HPDE6-E6E7 (cell line): ENCODE data around the gene SSR3.
A peak's percentile ranks its signal among the peaks of the same experiment; 100 is the strongest.

Source experiments
- DNase-seq: peaks from one replicate; pipeline ENCODE4 v3.0.0; 2011; ENCODE audit warnings: missing footprints; ENCODE audit errors: extremely low spot score

SSR3 gene

DNA sequence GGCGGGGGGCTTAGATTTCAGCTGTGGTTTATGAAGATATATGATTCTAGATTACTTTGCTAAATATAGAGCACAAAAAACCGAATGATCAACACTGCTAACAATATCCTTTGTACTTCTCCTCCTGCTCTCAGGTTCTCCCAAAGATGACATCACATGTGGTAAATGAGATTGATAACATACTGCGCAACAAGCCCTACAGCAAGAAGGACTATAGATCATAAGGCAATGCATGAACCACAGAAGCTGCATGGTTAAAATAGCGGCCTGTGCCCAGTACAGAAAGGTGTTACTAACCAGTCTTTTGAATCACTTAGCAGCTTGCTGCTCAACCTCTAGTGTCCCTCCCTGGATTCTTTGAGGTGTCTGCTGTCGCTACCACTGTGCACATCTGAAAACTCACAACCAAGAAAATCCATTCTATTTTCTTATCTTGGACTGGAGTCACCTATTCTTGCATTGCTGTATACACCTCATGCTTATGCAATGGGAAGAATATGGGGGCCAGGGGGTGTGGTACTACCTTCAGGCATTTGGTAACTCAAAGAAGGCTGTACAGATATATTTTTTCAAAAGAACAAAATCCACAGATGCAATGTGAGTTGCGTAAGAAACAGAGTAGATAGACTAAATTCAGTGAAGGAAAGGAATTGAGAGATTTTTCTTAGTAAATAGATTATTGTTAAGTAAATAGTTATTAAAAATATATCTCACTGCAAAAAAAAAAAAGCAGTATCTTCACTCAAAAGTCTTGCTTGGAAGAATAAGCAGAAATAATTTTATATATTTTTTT lies 18.2 kb downstream of the SSR3 start:
- DNase-seq: no peak

DNA sequence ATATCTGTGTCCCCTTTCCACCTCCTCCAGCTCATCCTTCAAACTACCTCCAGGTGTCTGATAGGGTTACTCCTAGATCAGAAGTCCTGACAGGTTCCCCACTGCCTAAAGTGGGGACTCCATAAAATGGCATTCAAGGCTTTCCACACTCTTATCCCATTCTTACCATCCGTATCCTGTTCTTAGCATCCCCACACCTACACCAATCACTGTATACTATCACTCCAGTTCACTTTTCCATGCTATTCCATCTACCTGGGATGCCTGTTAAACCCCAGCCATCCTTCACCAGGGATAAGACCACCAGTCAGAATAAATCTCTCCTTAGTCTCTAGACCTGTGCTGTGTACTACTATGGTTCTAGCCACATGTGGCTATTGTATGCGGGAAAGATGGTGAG lies 19.1 kb downstream of the SSR3 start:
- DNase-seq: no peak

DNA sequence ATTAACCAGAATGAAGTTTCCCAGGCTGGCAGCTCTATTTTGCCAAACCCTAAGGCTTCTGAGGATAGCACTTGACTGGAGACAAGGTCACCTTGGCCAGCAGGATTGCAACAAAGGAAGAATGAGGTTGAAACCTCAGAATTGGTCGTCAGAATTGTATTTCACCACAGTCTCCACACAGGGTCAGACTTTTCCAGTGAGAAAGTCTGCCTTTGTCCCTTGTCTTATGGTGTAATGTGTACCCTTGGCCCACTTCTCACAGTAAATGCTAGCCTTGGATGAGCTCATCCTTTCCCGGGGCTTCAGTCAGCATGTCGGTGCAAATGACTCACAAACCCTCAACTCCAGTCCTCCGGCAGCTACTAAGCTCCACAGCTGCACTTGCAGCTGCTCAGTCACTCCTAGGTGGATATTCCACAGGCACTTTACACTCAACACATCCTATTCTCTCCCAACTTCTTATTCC lies 19.7 kb downstream of the SSR3 start:
- DNase-seq: peak; percentile 83

GRCh38 chr3:156533205-156533604 lies 21.7 kb downstream of the SSR3 start:
- no peak for DNase-seq

DNA sequence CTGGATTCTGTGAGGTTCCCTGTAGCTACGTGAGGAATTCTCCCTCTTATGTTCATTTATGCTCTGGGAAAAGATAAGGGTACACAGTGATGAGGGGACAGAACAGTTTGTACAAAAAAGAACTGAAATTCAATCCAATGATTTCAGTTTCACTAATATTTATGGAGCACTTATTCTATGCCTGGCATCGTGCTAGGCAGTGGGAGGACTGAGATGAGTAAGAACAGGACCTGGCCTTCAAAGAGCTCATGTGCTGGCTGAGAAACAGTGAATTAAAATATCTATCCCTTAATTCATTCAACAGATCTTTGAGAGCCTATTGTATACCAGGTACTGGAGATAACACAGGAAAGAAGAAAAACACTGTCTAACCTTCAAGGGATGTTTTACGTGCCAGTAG lies 22.2 kb downstream of the SSR3 start:
- no peak for DNase-seq

DNA sequence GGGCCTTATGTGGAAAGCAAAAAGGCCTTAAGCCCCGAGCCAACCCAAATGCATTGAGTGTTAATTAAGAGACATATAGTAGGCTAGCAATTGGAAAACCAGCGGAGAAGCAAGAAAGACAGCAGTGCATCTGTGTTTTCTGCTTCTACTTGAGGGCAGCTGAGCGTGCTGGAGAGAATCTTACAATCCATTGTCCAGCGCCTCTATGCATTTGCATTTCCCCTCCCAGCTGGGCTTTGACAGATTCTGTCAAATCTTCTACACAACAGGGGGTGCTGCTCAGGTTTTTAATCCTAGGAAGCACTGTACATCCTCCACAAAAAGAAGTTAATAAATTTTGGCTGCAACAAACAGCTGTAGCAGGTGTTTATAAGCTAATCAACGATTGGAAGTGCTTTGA lies 23.9 kb downstream of the SSR3 start:
- DNase-seq: no peak

GRCh38 chr3:156527060-156527459 lies 27.9 kb downstream of the SSR3 start:
- DNase-seq: no peak

DNA sequence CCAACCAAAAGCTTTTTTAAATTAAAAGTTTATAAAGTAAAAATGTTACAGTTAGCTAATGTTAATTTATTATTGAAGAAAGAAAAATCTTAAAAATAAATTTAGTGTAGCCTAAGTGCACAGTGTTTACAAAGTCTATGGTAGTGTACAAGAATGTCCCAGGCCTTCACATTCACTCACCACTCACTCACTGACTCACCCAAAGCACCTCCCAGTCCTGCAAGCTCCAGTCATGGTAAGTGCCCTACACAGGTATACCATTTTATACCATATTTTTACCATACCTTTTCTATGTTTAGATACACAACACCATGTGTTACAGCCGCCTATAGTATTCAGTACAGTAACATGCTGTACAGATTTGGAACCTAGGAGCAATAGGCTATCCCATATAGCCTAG lies 29.1 kb downstream of the SSR3 start:
- no peak for DNase-seq

- DNase-seq: no peak
These were observed 32.2 kb downstream of the SSR3 start for GRCh38 chr3:156522673-156523072.

DNA sequence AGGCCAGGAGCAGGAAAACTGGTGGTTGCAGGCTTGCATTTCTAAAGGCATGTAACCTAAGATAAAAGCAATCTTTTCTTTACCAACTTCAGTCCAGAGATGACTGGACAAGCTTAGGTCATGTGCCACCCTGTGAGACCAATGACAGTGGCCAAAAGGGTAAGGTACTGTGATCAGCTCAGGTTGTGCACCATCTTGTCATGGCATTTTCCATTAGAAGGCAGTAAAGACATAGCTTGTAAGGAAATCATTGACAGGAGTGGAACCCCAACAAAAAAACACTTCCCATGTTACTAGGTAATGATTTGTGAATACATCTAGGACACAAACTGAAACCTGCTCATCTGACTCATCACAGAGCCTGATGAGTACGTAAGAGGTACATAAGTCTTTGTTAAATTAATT lies 35.2 kb downstream of the SSR3 start:
- DNase-seq: no peak

DNA sequence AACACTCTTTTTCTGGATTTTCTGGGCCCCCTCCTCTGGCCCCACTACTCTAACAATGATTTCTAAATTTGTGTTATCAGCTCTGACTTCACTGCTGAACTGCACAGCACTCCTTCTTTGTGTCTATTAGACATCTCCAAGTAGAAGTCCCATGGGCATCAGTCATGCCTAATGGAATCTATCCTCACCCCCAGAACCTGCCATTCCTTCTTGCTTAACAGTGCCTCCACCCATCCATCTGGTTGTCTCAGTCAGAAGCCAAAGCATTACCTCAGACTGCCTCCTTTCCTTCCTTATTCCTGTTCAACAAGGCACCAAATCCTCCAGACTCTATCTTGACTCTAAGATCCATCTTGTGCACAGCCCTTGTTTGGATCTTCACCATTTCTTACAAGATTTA lies 36.2 kb downstream of the SSR3 start:
- DNase-seq: no peak

DNA sequence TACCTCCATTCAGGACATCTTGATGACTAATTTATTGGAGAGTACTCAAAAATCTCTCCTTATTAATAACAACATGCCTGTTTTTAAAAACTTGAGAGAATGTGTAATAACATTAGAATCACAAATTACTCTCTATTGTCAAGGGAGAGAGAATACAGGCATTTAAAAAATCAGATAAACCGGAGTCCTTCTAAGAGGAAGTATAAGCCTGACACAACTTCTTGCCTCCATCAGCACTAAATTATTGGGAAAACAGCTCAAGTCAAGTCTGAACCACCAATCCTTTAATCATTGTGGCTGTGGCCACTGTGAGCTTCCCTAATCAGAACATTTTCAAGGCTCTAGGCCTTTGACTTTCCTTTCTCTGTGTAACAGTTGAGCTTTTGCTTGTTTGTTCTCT lies 38.0 kb downstream of the SSR3 start:
- no peak for DNase-seq

- DNase-seq: no peak
These were observed 38.6 kb downstream of the SSR3 start for GRCh38 chr3:156516284-156516683.

DNA sequence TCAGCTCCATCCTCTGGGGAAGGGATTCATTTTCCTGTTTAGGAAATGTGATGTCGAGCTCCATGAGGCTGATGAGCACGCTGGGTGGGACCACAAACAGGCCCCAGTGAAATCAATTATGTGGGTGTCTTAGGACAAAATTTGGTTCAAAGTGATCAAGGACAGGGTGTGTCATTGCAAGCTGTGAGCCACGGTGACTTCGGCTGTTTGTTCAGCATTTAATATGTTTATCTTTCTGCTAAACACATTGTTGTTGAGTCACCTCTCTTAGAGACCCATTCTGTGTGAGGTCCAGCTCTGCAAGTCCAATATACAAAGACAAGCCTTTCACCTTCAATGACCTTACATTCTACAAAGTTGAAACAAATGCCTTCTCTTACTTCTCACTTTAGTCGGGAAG lies 41.3 kb downstream of the SSR3 start:
- DNase-seq: no peak

- no peak for DNase-seq
These were observed 42.8 kb downstream of the SSR3 start for GRCh38 chr3:156511987-156512677.

- peak; percentile 50 for DNase-seq
These were observed 45.4 kb downstream of the SSR3 start for GRCh38 chr3:156509189-156510174.

DNA sequence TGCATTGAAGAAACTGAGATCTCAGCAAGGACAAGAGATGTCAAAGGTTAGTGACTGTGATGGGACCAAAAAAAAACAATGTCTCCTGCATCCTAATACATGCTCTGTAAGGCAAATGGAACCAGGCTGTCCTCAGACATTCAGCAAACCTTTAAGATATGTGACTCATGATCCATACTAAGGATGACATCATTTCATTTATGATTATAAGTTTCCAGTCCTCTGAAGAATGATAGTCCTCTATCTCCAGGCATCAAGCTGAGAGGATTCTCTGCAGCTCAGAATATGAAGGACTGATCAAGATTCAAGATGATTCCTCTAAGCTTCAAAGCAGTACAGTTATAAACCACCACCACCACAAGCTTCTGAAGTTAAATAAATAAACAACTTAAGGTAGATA lies 47.6 kb downstream of the SSR3 start:
- no peak for DNase-seq

DNA sequence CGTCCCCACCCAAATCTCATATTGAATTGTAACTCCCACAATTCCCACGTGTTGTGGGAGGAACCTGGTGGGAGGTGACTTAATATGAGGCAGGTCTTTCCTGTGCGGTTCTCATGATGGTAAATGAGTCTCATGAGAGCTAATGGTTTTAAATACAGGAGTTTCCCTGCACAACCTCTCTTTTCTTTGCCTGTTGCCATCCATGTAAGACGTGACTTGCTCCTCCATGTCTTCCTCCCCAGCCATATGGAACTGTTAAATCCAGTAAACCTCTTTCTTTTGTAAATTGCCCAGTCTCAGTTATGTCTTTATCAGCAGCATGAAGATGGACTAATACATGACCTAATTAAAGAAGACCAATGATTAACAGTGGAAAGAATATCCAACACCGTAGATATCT lies 56.6 kb downstream of the SSR3 start:
- no peak for DNase-seq

GRCh38 chr3:156497326-156497725 lies 57.6 kb downstream of the SSR3 start:
- DNase-seq: no peak

DNA sequence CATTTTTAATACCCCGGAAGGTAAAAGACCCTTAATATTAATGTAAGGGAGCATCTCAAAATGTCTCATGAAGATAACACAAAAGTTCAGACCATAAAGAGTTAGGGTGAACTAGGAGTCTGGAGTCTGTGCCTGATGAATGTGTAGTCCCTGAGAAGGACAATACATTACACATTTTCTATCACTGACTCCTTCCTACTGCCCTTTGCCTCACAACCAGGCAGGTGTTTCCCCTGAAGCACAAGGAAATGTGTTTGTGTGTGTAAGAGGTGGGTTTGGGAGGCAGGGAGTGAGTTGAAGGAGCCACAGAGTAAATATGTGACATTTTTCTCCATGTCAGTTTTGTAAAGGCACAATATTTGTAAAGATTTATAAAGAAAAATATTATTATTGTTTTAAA lies 59.1 kb downstream of the SSR3 start:
- no peak for DNase-seq

DNA sequence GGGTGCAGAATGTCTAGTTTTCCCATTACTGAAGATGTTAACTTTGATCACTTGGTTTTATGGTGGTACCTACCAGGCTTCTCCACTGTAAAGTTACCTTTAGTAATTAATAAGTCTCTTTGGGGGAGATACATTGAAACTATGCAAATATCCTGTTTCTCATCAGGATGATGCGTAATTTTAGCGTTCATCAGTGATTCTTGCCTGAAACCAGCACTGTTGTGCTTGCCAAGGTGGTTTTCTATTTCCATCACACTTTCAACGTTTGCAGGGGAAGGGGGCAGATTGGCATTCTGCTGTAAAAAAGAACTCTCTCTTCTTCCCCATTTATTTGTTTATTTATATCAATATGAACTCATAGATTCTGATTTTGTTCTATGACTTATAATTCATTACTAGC lies 61.0 kb downstream of the SSR3 start:
- no peak for DNase-seq

DNA sequence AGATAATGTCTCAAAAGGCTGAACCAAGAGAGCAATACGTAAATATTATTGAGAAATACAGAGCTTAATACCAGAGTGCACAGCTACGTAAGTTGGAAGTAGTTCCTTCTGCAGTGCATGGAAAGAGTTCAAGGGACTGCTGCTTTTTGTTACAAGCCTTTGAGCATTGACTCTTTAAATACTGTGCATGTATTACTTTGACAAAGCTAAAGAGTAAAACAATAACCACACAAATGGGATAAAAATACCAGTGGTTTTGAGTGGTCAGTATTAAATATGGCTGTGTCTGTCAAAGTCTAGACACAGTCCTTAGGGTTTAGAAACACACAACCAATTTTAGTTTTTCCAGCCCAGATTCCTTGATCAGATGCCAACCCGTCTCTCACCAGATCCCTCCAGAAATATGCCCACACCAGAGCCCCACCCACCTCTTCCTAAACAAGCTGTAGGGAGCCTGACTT lies 62.1 kb downstream of the SSR3 start:
- no peak for DNase-seq
